HG03460 (cell line): ENCODE measurements around the gene CCSAP.
"Not testable (repeated sequence)": the region's sequence is repeated elsewhere in the genome, so short reads cannot be mapped to it uniquely, and the experiment has no call there.

Source experiments
- ATAC-seq: cut with Tn5 transposase; IDR thresholded peaks from one replicate; pipeline ENCODE4 v1.9.1; 2021; ENCODE audit not compliant: unreplicated experiment

The CCSAP gene

DNA sequence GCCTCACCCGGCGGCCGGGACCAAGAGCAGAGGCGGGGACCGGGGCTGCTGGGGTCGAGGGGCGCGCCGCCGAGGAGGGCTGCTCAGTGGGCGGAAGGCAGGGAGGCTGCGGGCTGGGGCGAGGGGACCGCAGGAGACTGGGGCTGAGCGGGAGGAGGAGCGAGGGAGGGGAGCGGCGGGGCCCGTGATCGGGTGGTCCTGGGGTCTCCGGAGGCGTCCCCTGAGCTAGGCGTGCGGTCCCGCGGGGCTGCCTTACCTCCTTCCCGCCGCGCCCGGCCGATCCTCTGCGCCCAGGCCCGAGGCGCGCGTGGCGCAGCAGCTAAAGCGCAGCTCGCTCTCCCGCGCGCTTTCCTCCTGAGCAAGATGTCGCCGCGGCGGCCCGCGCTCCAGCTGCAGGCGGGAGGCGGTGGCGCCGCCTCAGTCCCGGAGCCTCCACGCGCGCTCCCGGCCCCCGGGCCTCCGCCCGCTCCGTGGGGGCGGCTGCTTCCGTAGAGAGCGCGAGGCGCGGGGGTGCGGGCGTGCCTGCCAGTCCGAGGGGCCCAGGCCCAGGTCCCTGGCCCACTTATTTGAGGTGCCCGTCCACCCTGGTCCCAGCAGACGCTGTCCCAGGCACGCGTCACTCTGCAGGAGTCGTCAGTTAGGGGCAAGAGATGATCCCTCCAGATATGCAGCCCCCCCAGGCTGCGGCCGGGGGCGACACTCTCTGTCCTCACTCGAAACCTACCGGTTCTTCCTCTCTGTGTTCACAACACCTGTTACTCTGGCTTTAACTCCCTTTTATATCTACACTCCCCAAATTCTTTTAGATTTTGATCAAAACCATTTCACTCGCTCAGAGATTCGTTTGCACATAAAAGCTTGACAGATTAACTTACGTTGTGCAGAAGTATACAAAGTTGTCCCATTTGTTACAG, at the start of gene CCSAP:
TSS of gene CCSAP (minus strand) at position 392 of the 914 bp plus-strand sequence. CDS start 582 bp downstream, outside the sequence.
- peak; percentile 34 for ATAC-seq

DNA sequence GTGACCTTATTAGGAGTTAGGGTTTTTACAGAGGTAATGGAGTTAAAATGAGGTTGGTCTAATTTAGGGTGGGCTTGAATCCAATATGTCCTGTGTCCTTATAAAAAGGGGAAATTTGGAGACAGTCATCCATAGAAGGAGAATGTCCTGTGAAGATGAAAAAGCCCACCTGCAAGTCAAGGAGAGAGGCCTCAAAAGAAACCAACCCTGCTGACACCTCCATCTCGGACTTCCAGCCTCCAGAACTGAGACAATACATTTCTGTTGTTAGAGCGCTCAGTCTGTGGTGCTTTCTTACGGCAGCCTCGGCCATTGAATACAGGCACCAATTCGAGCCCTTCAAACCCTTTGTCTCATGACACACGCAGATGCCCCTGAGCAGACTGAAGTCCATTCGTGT, 47.3 kb upstream of the CCSAP start:
- no peak for ATAC-seq

DNA sequence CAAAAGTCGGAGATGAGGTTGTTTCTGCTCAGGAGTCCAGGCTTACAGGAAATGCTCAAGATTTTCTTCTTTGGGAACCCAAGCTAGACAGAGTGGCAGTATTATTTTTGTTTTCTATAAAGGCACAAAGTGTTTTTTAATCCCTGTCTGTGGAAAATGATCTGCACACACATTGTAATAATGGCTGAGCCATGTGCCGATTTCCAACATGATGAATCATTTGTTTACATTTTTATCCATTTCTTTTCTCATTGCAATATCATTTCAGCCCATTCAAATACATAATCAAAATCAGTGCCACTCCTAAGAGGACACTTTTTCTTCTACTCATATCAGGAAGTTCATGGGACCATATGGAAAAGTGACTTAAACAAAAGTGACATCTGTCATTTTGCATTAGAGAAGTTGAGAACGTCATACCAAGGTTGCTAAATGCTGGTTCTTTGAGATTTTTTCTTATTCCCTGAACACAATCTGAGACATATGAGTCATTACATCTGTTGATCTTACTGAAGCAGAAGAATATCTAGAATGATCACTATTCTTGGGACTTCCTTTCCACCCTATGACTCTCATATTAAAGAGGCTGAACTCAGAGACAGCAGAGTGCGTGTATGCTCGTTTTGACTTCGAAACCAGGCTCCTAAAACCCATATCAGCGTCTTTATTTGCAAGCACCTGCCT, 46.2 kb upstream of the CCSAP start:
- no peak for ATAC-seq

DNA sequence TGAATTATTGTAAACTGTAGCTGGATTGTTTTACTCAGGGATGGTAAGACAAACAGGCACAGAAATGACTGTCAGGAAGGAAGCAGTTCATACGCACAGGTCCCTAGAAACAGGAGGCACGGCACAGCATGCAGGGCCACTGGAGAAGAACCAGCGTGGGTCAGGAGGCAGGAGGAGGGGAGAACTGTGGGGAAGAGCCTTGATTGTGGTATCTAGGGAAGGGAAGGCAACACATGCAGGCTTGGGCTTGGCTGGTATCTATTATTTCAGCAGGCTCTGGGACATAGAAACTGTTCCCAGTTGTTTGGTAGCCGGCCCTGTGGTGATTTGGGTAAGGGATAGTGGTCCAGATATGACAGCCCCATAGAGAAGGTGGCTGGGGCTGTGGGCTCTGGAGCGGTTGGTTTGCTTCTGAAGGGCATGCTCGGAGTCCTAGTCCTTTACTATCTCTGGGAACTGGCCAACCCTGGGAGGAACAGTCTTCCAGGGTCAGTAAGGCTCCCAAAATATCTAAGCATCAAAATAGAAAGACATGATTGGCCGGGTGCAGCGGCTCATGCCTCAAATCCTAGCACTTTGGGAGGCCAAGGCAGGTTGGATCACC, 43.1 kb upstream of the CCSAP start:
- ATAC-seq = no peak

- no peak for ATAC-seq
Observed at GRCh38 chr1:229384822-229385221, 42.0 kb upstream of the CCSAP start.

GRCh38 chr1:229383961-229384360, 41.1 kb upstream of the CCSAP start:
- no peak for ATAC-seq

- no peak for ATAC-seq
Observed at GRCh38 chr1:229383188-229383587, 40.3 kb upstream of the CCSAP start.

- ATAC-seq = no peak
Observed at GRCh38 chr1:229381234-229381633, 38.4 kb upstream of the CCSAP start.

- no peak for ATAC-seq
Observed at GRCh38 chr1:229380536-229381160, 37.8 kb upstream of the CCSAP start.

- no peak for ATAC-seq
Observed at GRCh38 chr1:229379846-229380245, 37.0 kb upstream of the CCSAP start.

- no peak for ATAC-seq
Observed at GRCh38 chr1:229378586-229379367, 35.9 kb upstream of the CCSAP start.

DNA sequence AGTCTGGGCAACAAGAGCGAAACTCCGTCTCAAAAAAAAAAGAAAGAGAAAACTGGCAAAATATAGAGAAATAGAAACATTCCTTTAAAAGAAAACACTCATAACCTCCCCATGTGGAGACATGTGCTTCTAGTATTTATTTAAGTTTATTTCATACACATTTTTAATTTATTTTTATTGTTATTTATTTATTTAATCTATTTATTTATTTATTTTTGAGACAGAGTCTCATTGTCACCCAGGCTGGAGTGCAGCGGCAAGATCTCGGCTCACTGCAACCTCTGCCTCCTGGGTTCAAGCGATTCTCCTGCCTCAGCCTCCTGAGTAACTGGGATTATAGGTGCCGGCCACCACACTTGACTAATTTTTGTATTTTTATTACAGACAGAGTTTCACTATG, 35.2 kb upstream of the CCSAP start:
- not testable (repeated sequence) for ATAC-seq

- no peak for ATAC-seq
Observed at GRCh38 chr1:229377429-229377828, 34.6 kb upstream of the CCSAP start.

DNA sequence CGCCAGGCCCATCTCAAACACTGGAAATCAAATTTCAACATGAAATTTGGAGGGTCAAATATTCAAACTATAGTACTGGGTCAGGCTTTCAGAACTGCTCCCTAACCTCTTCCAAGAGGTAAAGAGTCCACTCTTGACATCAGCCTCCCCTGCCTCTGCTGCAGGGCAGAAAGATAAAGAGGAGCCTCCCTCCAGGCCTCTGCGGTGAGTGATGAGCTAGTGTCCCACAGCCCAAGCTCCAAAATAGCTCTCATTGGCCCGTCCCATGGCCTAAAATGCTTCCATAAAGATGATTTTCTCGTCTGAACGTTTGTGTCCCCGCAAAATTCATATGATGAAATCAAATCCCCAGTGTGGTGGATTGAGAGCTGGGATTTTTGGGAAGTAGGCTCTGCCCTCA, 33.7 kb upstream of the CCSAP start:
- no peak for ATAC-seq

GRCh38 chr1:229374485-229374884, 31.6 kb upstream of the CCSAP start:
- no peak for ATAC-seq

DNA sequence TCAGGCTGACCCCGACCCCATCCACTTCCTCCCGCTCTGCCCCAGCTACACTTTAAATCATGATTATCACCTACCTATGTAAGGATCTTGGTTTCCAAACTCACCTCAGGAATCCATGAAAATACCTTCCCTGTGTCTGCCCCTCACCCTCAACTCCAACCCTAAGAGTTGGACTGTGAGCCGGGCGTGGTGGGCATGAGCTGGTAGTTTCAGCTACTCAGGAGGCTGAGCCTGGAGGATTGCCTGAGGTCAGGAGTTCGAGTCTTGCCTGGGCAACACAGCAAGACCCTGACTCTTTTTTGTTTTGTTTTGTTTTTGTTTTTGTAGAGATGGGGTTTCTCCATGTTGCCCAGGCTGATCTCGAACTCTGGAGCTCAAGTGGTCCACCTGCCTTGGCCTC, 30.5 kb upstream of the CCSAP start:
- ATAC-seq = no peak

GRCh38 chr1:229372251-229372650, 29.4 kb upstream of the CCSAP start:
- no peak for ATAC-seq

DNA sequence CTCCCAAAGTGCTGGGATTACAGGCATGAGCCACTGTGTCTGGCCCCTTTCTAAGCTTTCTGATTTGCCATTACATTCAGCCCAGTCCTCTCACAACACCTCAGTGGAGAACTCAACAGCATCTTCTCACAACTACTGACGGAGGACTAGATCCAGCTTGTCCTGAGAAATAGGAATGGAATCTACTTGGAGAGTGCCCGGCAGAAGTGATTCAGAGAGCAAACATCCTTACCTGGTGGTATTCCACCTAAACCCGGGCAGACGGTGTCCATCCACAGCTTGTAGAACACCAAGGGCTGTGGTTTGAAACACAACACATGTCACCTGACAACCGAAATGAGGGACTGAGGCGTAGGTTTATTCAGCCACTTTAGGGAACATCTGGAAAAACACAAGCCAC, 28.8 kb upstream of the CCSAP start:
- ATAC-seq = no peak

DNA sequence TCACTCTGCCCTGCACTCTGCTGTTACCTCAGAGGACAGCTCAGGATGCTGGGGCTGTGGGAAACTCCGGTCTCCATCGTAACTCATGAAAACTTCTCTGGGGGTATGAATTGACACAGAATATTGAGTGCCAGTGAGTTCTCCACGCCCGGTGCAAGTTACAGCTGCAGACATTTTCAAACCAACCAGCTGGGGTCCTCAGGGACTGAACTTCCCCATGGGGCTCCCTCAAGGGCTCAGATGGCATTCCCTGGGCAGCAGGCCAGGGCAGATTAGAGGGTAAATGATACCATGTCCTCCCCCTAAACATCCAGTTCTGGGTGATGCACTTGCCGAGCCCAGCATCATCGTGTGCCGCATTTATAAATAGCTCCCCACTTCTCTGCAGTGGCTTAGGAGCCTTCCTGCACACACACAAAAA, 27.8 kb upstream of the CCSAP start:
- ATAC-seq = no peak

GRCh38 chr1:229368347-229368746, 25.5 kb upstream of the CCSAP start:
- peak; percentile 83 for ATAC-seq

GRCh38 chr1:229365569-229365968, 22.7 kb upstream of the CCSAP start:
- no peak for ATAC-seq
